GM12872 (cell line): ENCODE measurements around the gene VPS45.

Source experiments
- CTCF ChIP-seq: IDR thresholded peaks from 3 replicates; pipeline ENCODE4 v1.5.1; 2011; ENCODE audit warnings: low read depth, mild to moderate bottlenecking, low read length, moderate library complexity; ENCODE audit not compliant: insufficient read depth

Gene VPS45

GRCh38 chr1:150168960-150169601 lies 101.5 kb downstream of the VPS45 start:
- TF ChIP-seq CTCF: peak; percentile 79

- no peak for TF ChIP-seq CTCF
Measured at GRCh38 chr1:150171801-150172200, 104.2 kb downstream of the VPS45 start.

GRCh38 chr1:150173141-150173585 lies 105.6 kb downstream of the VPS45 start:
- no peak for TF ChIP-seq CTCF

- no peak for TF ChIP-seq CTCF
Measured at GRCh38 chr1:150176593-150176992, 109.0 kb downstream of the VPS45 start.

GRCh38 chr1:150178548-150178947 lies 111.0 kb downstream of the VPS45 start:
- no peak for TF ChIP-seq CTCF

- no peak for TF ChIP-seq CTCF
Measured at GRCh38 chr1:150179867-150180266, 112.3 kb downstream of the VPS45 start.

GRCh38 chr1:150180474-150180873 lies 112.9 kb downstream of the VPS45 start:
- no peak for TF ChIP-seq CTCF
